ENCODE measurements around the gene APMAP.

DNA sequence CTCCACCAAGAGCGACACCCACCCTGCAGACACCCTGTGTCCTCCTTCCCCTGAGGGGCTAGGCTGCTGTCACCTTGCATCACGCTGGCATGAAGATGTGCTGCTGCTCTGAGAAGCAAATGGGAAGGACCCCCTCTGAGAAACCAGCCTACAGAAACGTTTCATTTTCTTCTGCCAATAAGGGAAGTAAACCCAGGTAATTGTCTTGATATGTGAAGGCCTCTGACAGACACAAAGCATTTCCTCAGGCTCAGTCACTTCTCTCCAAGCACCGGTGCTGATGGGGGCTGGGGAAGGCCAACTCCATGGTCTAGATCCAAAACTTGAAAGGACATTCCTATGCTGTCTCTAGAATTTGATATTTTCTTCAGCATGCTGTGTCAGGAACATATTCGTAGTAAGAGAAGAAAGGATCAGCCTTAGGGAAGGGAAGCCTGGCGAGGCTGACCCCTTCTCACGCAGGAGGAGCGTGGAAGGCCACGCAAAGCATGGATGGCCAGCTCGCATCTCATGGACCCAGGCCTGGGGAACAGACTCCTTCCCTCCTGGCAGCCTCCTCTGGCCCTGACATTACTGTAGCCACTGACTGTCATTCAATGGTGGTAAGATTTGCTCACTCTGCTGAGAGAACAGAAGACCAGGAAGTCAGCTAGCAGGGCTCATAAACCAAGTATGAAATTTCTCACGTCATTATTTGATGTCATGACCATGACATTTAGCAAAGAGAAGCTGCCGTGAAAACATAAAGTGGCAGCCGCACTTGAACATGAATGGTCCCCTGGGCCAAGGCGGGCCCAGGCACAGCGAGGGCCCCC, 44.9 kb upstream of the APMAP start:
- TF ChIP-seq, protein P1, sequence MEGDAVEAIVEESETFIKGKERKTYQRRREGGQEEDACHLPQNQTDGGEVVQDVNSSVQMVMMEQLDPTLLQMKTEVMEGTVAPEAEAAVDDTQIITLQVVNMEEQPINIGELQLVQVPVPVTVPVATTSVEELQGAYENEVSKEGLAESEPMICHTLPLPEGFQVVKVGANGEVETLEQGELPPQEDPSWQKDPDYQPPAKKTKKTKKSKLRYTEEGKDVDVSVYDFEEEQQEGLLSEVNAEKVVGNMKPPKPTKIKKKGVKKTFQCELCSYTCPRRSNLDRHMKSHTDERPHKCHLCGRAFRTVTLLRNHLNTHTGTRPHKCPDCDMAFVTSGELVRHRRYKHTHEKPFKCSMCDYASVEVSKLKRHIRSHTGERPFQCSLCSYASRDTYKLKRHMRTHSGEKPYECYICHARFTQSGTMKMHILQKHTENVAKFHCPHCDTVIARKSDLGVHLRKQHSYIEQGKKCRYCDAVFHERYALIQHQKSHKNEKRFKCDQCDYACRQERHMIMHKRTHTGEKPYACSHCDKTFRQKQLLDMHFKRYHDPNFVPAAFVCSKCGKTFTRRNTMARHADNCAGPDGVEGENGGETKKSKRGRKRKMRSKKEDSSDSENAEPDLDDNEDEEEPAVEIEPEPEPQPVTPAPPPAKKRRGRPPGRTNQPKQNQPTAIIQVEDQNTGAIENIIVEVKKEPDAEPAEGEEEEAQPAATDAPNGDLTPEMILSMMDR (IDR thresholded peaks at IDR 0.05; ENCODE audit: low read depth, low read length) = no peak
- TF ChIP-seq EZH2phosphoT487 (IDR thresholded peaks at IDR 0.05; ENCODE audit: low read depth) = no peak

All from OCI-LY3 (cell line).